Measurements from ENCODE around the gene MGA. TPM values are rescaled to one million over a fixed set of nuclear protein-coding genes. Genes with fewer than 3 reads are reported as not detected.

The MGA gene
- total and polyA plus RNA-seq, 2 of the 8 experiments (the other 6 are each of a cell fraction or from before 2014, with no cell fraction given): 7.6 to 53.2 TPM

GRCh38 chr15:41713047-41713446 lies 52.8 kb downstream of the MGA start:
- FAIRE-seq (no peak), DNase-seq (ENCODE audit: low read depth in 1 of 2, low spot score in 2 of 2) (no peak)
- Histone ChIP-seq H2BK12ac (ENCODE audit: low read depth, low read length) (no peak overlapping the region), H3K4me1 (replicated peaks in 1 of 4; ENCODE audit: control insufficient read depth in 3 of 4, insufficient read depth in 4 of 4, low read length in 3 of 4) (no peaks in the 10 kb centered on the region), H3K36me3 (ENCODE audit: control insufficient read depth in 2 of 4, insufficient read depth in 4 of 4, low read length in 3 of 4) (peaks cover 0 to 41% (median 16%) of the 10 kb centered on the region in 4 experiments; a peak in 7 of 8 replicates), H2AK5ac (ENCODE audit: low read depth, low read length) (no peak overlapping the region), H3K14ac (ENCODE audit: insufficient read length) (no peak overlapping the region), H3K23ac (ENCODE audit: insufficient read length) (no peak overlapping the region), H3K9ac (replicated peaks in 1 of 4; ENCODE audit: extremely low read depth in 1 of 4, low read depth in 3 of 4, low read length in 3 of 4) (no peak overlapping the region), H3K18ac (ENCODE audit: extremely low read depth, low read length) (no peak overlapping the region), H2AFZ (ENCODE audit: low read length) (no peak overlapping the region), H3K4me2 (ENCODE audit: insufficient read depth in 1 of 2, low read depth in 2 of 2, low read length in 2 of 2) (no peak overlapping the region), H2BK120ac (replicated peaks; ENCODE audit: low read depth, low read length) (no peak overlapping the region), H4K91ac (replicated peaks; ENCODE audit: insufficient read length, low read length) (no peak overlapping the region), H2BK15ac (ENCODE audit: low read length) (no peak overlapping the region), H4K20me1 (replicated peaks in 1 of 2; ENCODE audit: control insufficient read depth in 1 of 2, insufficient read depth in 2 of 2, low read length in 2 of 2) (peaks cover 0 to 2% of the 10 kb centered on the region in 2 experiments), H3K23me2 (ENCODE audit: low read depth, low read length) (no peaks in the 10 kb centered on the region), H3K79me2 (ENCODE audit: control insufficient read depth in 1 of 2, insufficient read depth in 2 of 2, low read length in 2 of 2) (no peaks in the 10 kb centered on the region; a peak in 1 of 4 replicates), H4K5ac (ENCODE audit: insufficient read length, low read depth, low read length) (no peak overlapping the region), H3K79me1 (ENCODE audit: low read depth, low read length) (no peaks in the 10 kb centered on the region), H3K27ac (ENCODE audit: low read depth, low read length) (no peak overlapping the region), H3K56ac (replicated peaks; ENCODE audit: insufficient read length, low read depth, low read length) (no peak overlapping the region), H4K8ac (ENCODE audit: extremely low read depth, insufficient read depth, low read length) (no peak overlapping the region; the same call in 1 of the 2 replicates), H3K27me3 (replicated peaks in 1 of 4; ENCODE audit: control insufficient read depth in 3 of 4, extremely low read depth in 1 of 4, insufficient read depth in 3 of 4, low read length in 3 of 4) (no peaks in the 10 kb centered on the region), H2BK5ac (ENCODE audit: low read depth, low read length) (no peak overlapping the region), H2BK20ac (ENCODE audit: low read length) (no peak overlapping the region), H3K4me3 (ENCODE audit: extremely low read depth in 1 of 4, insufficient read depth in 2 of 4, low read depth in 3 of 4, low read length in 4 of 4) (no peak overlapping the region), H3K9me3 (ENCODE audit: insufficient read depth in 2 of 2, low read depth in 1 of 2, low read length in 1 of 2) (no peaks in the 10 kb centered on the region), H3K4ac (replicated peaks; ENCODE audit: insufficient read length, low read depth, low read length) (no peak overlapping the region)
- POLR2A ChIA-PET (ENCODE audit: partially characterized antibody): no interaction called here
- WGBS, 2 experiments (ENCODE audit: extremely low coverage in 1 of 2, insufficient coverage in 1 of 2, insufficient read length in 1 of 2, insufficient replicate concordance in 2 of 2, low coverage in 1 of 2, low lambda C conversion rate in 2 of 2, missing lambda C conversion rate in 1 of 2): 88% methylated on average over 6 of the region's 6 CpGs; no CpG with 5 or more reads in 1 of the 2 experiments
- CTCF ChIA-PET (ENCODE audit: partially characterized antibody): no interaction called here
- TF ChIP-seq SIRT6 (IDR thresholded peaks at IDR 0.05; ENCODE audit: low read length) (no peak), EZH2 (IDR thresholded peaks at IDR 0.05; ENCODE audit: low read depth, low read length, severe bottlenecking) (no peak), FOSL1 (IDR thresholded peaks at IDR 0.05; ENCODE audit: insufficient read depth, low read depth, low read length) (no peak), CHD2 (IDR thresholded peaks at IDR 0.05; ENCODE audit: low read length) (no peak), TCF12 (IDR thresholded peaks at IDR 0.05; ENCODE audit: low read depth, low read length) (no peak), TBP (IDR thresholded peaks at IDR 0.05; ENCODE audit: low read depth, low read length) (no peak), EGR1 (IDR thresholded peaks at IDR 0.05; ENCODE audit: borderline replicate concordance, low read depth, low read length) (no peak)

All from H1 (cell line).